Mesenchymal stem cell (in vitro differentiated cells and primary cell): ENCODE data around the gene PYGO2.

Experiments used
- DNase-seq: peaks from one replicate; pipeline ENCODE4 v3.0.0-alpha.2; 2013
- H2AFZ ChIP-seq: one replicate; pipeline ENCODE4 v1.6.1; 2013; ENCODE audit warnings: low read depth, mild to moderate bottlenecking, control low read depth, inconsistent platforms, low read length, moderate library complexity
- H2AK5ac ChIP-seq: 2 replicates; pipeline ENCODE4 v1.6.1; 2013; ENCODE audit warnings: low read length, moderate library complexity, mild to moderate bottlenecking, inconsistent platforms; ENCODE audit not compliant: severe bottlenecking
- H2BK120ac ChIP-seq: one replicate; pipeline ENCODE4 v1.6.1; 2013; ENCODE audit warnings: low read depth, mild to moderate bottlenecking, inconsistent platforms, low read length, moderate library complexity
- H2BK12ac ChIP-seq, 2 experiments: one replicate each; pipeline ENCODE4 v1.6.1; 2013; ENCODE audit warnings: inconsistent platforms in 2 of 2, low read length in 2 of 2, mild to moderate bottlenecking in 2 of 2, moderate library complexity in 2 of 2, control low read depth in 1 of 2
- H2BK15ac ChIP-seq: one replicate; pipeline ENCODE4 v1.6.1; 2013; ENCODE audit warnings: mild to moderate bottlenecking, low read depth, inconsistent platforms; ENCODE audit not compliant: poor library complexity, severe bottlenecking
- H2BK5ac ChIP-seq: 2 replicates; pipeline ENCODE4 v1.6.1; 2013; ENCODE audit warnings: low read depth, mild to moderate bottlenecking, low read length, control low read depth, inconsistent platforms; ENCODE audit not compliant: poor library complexity, severe bottlenecking
- H3K14ac ChIP-seq, 2 experiments: one replicate each; pipeline ENCODE4 v1.6.1; 2013; ENCODE audit warnings: inconsistent platforms in 2 of 2, low read length in 2 of 2, control low read depth in 1 of 2, mild to moderate bottlenecking in 1 of 2, moderate library complexity in 1 of 2
- H3K18ac ChIP-seq, 2 experiments: one replicate each; pipeline ENCODE4 v1.6.1; 2013; ENCODE audit warnings: inconsistent platforms in 2 of 2, low read length in 2 of 2, control low read depth in 1 of 2, low read depth in 1 of 2, mild to moderate bottlenecking in 1 of 2
- H3K23ac ChIP-seq, 2 experiments: one replicate each; pipeline ENCODE4 v1.6.1; 2013; ENCODE audit warnings: inconsistent platforms in 2 of 2, low read length in 2 of 2, mild to moderate bottlenecking in 2 of 2, moderate library complexity in 2 of 2, control low read depth in 1 of 2
- H3K27ac ChIP-seq: 2 replicates; pipeline ENCODE4 v1.5.1; 2013; ENCODE audit warnings: mild to moderate bottlenecking, moderate library complexity, low read length, control low read depth, inconsistent platforms; ENCODE audit not compliant: poor library complexity, severe bottlenecking
- H3K27me3 ChIP-seq, 2 experiments: 2 replicates each; pipeline versions ENCODE4 v1.6.1 to v1.7.0; 2013; ENCODE audit warnings: low read length in 2 of 2, mild to moderate bottlenecking in 2 of 2, moderate library complexity in 2 of 2, control low read depth in 1 of 2, inconsistent platforms in 1 of 2; ENCODE audit not compliant: control insufficient read depth in 1 of 2, insufficient read depth in 1 of 2
- H3K36me3 ChIP-seq, 2 experiments: 2 replicates each; pipeline versions ENCODE4 v1.6.1 to v1.7.0; 2013; ENCODE audit warnings: low read length in 2 of 2, control low read depth in 1 of 2, inconsistent platforms in 1 of 2, low read depth in 1 of 2, mild to moderate bottlenecking in 1 of 2; ENCODE audit not compliant: insufficient read depth in 2 of 2, control insufficient read depth in 1 of 2
- H3K4ac ChIP-seq, 2 experiments: one replicate each; pipeline ENCODE4 v1.6.1; 2013; ENCODE audit warnings: inconsistent platforms in 2 of 2, low read length in 2 of 2, mild to moderate bottlenecking in 2 of 2, moderate library complexity in 2 of 2, control low read depth in 1 of 2, low read depth in 1 of 2
- H3K4me1 ChIP-seq: 2 replicates; pipeline ENCODE4 v1.6.1; 2013; ENCODE audit warnings: low read depth, low read length, control low read depth; ENCODE audit not compliant: control insufficient read depth, insufficient read depth
- H3K4me2 ChIP-seq: 2 replicates; pipeline ENCODE4 v1.6.1; 2013; ENCODE audit warnings: low read length, mild to moderate bottlenecking, inconsistent platforms; ENCODE audit not compliant: poor library complexity, severe bottlenecking
- H3K4me3 ChIP-seq, 2 experiments: 2 replicates each; pipeline versions ENCODE4 v1.5.1 to v1.7.0; 2013; ENCODE audit warnings: low read length in 2 of 2, mild to moderate bottlenecking in 2 of 2, control low read depth in 1 of 2, low read depth in 1 of 2; ENCODE audit not compliant: insufficient read depth in 1 of 2
- H3K79me1 ChIP-seq: replicated peaks from 2 replicates; pipeline ENCODE4 v1.6.1; 2013; ENCODE audit warnings: mild to moderate bottlenecking, control low read depth, low read length, inconsistent platforms; ENCODE audit not compliant: poor library complexity, severe bottlenecking
- H3K9ac ChIP-seq: 2 replicates; pipeline ENCODE4 v1.7.0; 2013; ENCODE audit warnings: mild to moderate bottlenecking, low read length, moderate library complexity
- H3K9me3 ChIP-seq: 2 replicates; pipeline ENCODE4 v1.7.0; 2013; ENCODE audit warnings: mild to moderate bottlenecking, low read length; ENCODE audit not compliant: control insufficient read depth
- H4K8ac ChIP-seq: one replicate; pipeline ENCODE4 v1.6.1; 2013; ENCODE audit warnings: inconsistent platforms, mild to moderate bottlenecking, low read length, moderate library complexity
- H4K91ac ChIP-seq: one replicate; pipeline ENCODE4 v1.6.1; 2013; ENCODE audit warnings: mild to moderate bottlenecking, low read length, inconsistent platforms
- WGBS: methylation state at CpG from one replicate; pipeline ENCODE4 v1.1.7; 2013; ENCODE audit warnings: mixed read lengths; 5-methylcytosine and 5-hydroxymethylcytosine counted together

Gene PYGO2

DNA sequence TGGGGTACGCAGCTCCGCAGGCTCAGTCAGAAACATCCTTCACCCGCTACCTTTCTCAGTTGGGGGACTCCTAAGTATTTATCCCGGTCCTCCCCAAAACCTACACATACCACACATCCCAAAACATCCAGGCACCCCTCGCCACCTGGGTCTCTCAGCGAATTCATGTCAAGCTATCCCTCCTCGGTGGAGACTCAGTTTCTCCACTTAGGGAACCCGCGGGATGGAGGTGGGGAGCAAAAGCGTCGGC lies 39.8 kb upstream of the PYGO2 start:
- Histone ChIP-seq H3K14ac (peak overlapping the region in 1 of 2 experiments; percentile 68), H3K23ac (peak overlapping the region in 1 of 2 experiments; percentile 36), H3K27ac (peak overlapping the region; percentile 93), H2BK15ac (peak overlapping the region; percentile 92), H4K91ac (peak overlapping the region; percentile 85), H3K4ac (peak overlapping the region in 1 of 2 experiments; percentile 89), H2BK120ac (peak overlapping the region; percentile 77), H3K9ac (peak overlapping the region; percentile 88), H2BK5ac (peak overlapping the region; percentile 92), H3K9me3 (no peaks in the 10 kb centered on the region), H2AK5ac (peak overlapping the region; percentile 53), H3K36me3 (peaks cover 0 to 8% of the 10 kb centered on the region in 2 experiments), H3K18ac (peak overlapping the region; percentile 88 to 98), H3K4me2 (peak overlapping the region; percentile 93), H4K8ac (peak overlapping the region; percentile 87), H2AFZ (no peak overlapping the region), H3K27me3 (no peaks in the 10 kb centered on the region), H3K79me1 (peaks cover 8% of the 10 kb centered on the region), H3K4me1 (peaks cover 36% of the 10 kb centered on the region), H3K4me3 (peak overlapping the region; percentile 74 to 87), H2BK12ac (peak overlapping the region; percentile 72 to 94)
- no peak for DNase-seq
- 0% methylated on average over 11 of the region's 11 CpGs for WGBS

DNA sequence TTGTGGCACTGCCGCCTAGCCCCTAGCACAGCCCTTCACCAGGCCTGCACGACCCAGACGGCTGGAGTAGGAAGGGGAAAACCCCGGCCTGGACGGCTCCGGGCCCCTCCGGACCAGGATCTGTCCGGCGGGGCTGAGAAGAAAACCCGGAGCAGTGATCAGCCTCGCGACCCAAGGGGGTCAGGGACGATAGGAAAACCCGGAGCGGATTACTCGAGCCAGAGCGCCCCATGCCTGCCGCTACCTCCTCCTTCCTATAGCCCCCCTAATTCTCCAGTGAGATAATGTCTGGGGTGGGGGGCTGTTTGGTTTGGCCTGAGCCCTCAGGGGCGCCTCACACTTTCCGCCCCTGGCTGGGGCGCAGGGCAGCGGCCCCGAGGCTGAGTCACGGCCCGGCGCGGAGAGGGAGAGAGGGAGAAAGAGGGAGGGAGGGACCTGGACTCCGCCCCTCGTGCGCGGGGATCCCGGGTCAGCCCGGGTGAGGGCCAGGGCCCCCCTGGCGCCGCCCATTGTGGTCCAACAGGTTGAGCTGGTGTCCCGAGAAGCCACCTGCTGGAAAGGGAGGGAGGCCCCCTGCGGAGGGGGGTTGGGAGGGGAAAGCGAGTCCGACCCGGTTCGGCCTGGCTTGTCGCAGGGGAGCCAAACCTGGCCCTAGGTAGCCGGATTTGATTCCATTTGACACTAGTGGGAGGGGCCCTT lies 39.3 kb upstream of the PYGO2 start:
- H2BK5ac ChIP-seq, result peak overlapping the region; percentile 84
- H4K8ac ChIP-seq, result peak overlapping the region; percentile 94
- peak overlapping the region; percentile 93 for H3K4me2 ChIP-seq
- H2BK15ac ChIP-seq, result peak overlapping the region; percentile 92
- H3K9ac ChIP-seq, result peak overlapping the region; percentile 88
- peak overlapping the region; percentile 53 for H2AK5ac ChIP-seq
- H3K4ac ChIP-seq, result peak overlapping the region; percentile 89 to 91
- H3K18ac ChIP-seq, result peak overlapping the region; percentile 91 to 98
- H3K27me3 ChIP-seq, result no peaks in the 10 kb centered on the region
- H2AFZ ChIP-seq, result no peak overlapping the region
- WGBS, result 0% methylated on average over 25 of the region's 43 CpGs
- peaks cover 8% of the 10 kb centered on the region for H3K79me1 ChIP-seq
- peak overlapping the region; percentile 19 to 94 for H2BK12ac ChIP-seq
- H2BK120ac ChIP-seq, result peak overlapping the region; percentile 23
- H3K4me1 ChIP-seq, result peaks cover 35% of the 10 kb centered on the region
- peaks cover 0 to 4% of the 10 kb centered on the region in 2 experiments for H3K36me3 ChIP-seq
- H3K27ac ChIP-seq, result peak overlapping the region; percentile 97
- peak overlapping the region; percentile 95 for H4K91ac ChIP-seq
- peak overlapping the region in 1 of 2 experiments; percentile 68 for H3K14ac ChIP-seq
- no peaks in the 10 kb centered on the region for H3K9me3 ChIP-seq
- peak overlapping the region; percentile 74 to 87 for H3K4me3 ChIP-seq
- DNase-seq, result peak; percentile 94
- peak overlapping the region in 1 of 2 experiments; percentile 36 for H3K23ac ChIP-seq

DNA sequence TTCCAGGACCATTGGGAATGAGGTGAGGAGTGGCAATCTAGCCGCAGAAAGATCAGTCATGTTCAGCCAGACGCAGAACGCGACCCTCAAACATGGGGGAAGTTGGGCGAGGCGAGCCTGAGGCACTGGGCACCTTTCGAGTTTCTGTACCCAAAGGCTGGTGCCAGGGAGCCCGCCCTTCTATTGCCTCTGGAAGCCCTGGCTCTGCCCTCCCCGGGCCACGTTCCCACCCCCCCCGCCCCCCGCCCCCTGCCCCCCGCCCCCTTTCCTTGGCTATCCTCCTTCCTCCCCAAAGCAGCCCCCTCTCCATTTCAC lies 38.8 kb upstream of the PYGO2 start:
- Histone ChIP-seq H2AK5ac (no peak overlapping the region), H3K27ac (peak overlapping the region; percentile 97), H3K4ac (peak overlapping the region in 1 of 2 experiments; percentile 92), H3K79me1 (peaks cover 7% of the 10 kb centered on the region), H2BK5ac (no peak overlapping the region), H4K91ac (peak overlapping the region; percentile 77), H3K27me3 (no peaks in the 10 kb centered on the region), H3K9me3 (no peaks in the 10 kb centered on the region), H3K4me2 (peak overlapping the region; percentile 95), H3K36me3 (no peaks in the 10 kb centered on the region), H2BK15ac (peak overlapping the region; percentile 73), H3K4me1 (peaks cover 30% of the 10 kb centered on the region), H3K9ac (peak overlapping the region; percentile 88), H2BK12ac (peak overlapping the region in 1 of 2 experiments; percentile 97), H3K18ac (peak overlapping the region; percentile 1 to 88), H3K23ac (peak overlapping the region in 1 of 2 experiments; percentile 75), H3K4me3 (peak overlapping the region; percentile 74 to 87), H4K8ac (peak overlapping the region; percentile 94), H3K14ac (no peak overlapping the region), H2AFZ (no peak overlapping the region), H2BK120ac (peak overlapping the region; percentile 23)
- DNase-seq, result no peak
- 8% methylated on average over 2 of the region's 13 CpGs for WGBS

DNA sequence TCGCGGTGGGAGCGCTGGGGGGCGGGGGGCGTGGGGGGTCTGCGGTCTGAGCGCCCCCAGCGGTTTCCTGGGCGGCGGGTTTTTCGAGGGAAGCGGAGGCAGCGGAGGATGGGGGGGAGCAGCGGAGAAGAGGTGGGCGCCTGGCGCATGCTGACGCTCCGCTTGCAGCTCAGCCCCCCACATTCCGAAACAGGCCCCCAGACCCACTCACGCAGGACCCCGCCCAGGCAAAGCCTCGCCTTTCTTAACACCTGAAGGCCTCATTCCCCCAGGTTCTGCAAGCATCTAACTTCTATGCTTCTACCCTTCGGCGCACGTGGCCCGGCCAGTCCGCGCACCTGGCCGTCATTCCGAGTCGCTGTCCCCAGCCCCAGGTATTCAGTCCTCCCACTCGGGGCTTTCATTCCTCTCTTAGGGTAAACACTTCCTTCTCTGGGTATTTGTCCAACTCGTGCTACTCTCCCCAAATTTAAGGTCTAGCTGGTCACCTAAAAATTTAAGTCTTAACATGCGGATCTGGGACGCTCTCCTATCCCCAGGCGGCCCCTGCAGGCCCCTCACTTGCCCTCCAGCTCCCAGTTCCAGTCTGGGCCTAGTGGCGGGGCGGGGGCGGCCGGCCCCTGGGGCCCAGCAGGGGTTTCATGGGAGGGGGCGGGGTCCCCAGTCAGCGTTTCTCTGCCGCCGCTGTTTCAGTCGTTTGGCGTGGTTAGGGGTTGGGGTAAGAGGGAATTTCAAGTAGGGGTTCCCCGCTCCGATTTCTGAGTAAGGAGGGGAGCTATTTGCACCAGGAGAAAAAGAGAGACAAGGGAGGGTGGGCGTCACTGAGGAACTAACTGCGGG lies 38.2 kb upstream of the PYGO2 start:
- H3K18ac ChIP-seq, result peak overlapping the region; percentile 64 to 88
- peak overlapping the region; percentile 27 for H4K8ac ChIP-seq
- H3K36me3 ChIP-seq, result no peaks in the 10 kb centered on the region
- peaks cover 7% of the 10 kb centered on the region for H3K79me1 ChIP-seq
- H2BK120ac ChIP-seq, result peak overlapping the region; percentile 76
- peak overlapping the region in 1 of 2 experiments; percentile 88 for H3K23ac ChIP-seq
- H3K27me3 ChIP-seq, result no peaks in the 10 kb centered on the region
- no peak overlapping the region for H2AK5ac ChIP-seq
- H3K4me3 ChIP-seq, result peak overlapping the region; percentile 45 to 82
- peak overlapping the region; percentile 46 to 92 for H3K4ac ChIP-seq
- H4K91ac ChIP-seq, result peak overlapping the region; percentile 77
- H3K9ac ChIP-seq, result peak overlapping the region; percentile 82
- H3K4me2 ChIP-seq, result peak overlapping the region; percentile 95
- under 1% methylated on average over 36 of the region's 50 CpGs for WGBS
- DNase-seq, result peak; percentile 44
- H2BK12ac ChIP-seq, result peak overlapping the region in 1 of 2 experiments; percentile 97
- H3K27ac ChIP-seq, result peak overlapping the region; percentile 97
- no peak overlapping the region for H3K14ac ChIP-seq
- H3K4me1 ChIP-seq, result peaks cover 26% of the 10 kb centered on the region
- H2AFZ ChIP-seq, result no peak overlapping the region
- peak overlapping the region; percentile 85 for H2BK15ac ChIP-seq
- H2BK5ac ChIP-seq, result peak overlapping the region; percentile 75
- no peaks in the 10 kb centered on the region for H3K9me3 ChIP-seq
